Measurements from ENCODE around the gene PLAGL2. TPM values are rescaled to one million over a fixed set of nuclear protein-coding genes. Genes with fewer than 3 reads are reported as not detected.

Gene PLAGL2
- total and polyA plus RNA-seq, 2 of the 8 experiments (the other 6 are each of a cell fraction or from before 2014, with no cell fraction given) = 20.6 to 25.4 TPM

DNA sequence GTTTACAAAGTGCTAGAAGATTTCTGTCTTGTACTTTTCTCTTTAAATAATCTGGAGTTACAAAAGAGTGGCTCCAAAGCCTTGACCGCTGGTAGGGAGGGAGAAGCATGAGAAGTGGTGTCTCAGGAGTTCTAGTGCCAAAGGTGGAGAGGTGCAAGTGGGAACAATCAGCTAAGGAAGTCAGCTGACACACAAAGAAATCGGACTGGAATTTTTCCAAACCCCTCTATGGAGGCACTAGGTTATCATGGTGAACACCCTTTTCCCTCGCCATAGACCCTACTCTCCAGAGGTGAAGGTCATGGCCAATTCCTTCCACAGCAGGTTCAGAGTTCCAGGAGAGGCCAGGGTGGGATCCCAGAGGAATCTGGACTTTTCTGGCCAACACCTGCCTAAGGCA is 14.8 kb downstream of the PLAGL2 start (continued):
- no peak for TF ChIP-seq NANOG (IDR thresholded peaks at IDR 0.05; ENCODE audit: insufficient read depth, low read depth, low read length, poor library complexity, severe bottlenecking)
- no peak for TF ChIP-seq RBBP5 (IDR thresholded peaks at IDR 0.05; ENCODE audit: borderline replicate concordance, low read depth, low read length)
- TF ChIP-seq GABPA (IDR thresholded peaks at IDR 0.05; ENCODE audit: borderline replicate concordance, insufficient read depth, low read length) = no peak
- TF ChIP-seq POU5F1 (IDR thresholded peaks at IDR 0.05; ENCODE audit: low read depth, low read length) = no peak

All from H1 (cell line).